LNCAP (cell line): Measurements from ENCODE around the gene GAR1.

ENCODE experiments used
- TF ChIP-seq, protein P1 (sequence below): fragments of 450-650 bp; IDR thresholded peaks from 2 replicates; pipeline ENCODE4 v1.5.1; 2017; ENCODE audit warnings: mild to moderate bottlenecking

Gene GAR1

GRCh38 chr4:109820563-109820962, 5.0 kb downstream of the GAR1 start:
- TF ChIP-seq, protein P1, sequence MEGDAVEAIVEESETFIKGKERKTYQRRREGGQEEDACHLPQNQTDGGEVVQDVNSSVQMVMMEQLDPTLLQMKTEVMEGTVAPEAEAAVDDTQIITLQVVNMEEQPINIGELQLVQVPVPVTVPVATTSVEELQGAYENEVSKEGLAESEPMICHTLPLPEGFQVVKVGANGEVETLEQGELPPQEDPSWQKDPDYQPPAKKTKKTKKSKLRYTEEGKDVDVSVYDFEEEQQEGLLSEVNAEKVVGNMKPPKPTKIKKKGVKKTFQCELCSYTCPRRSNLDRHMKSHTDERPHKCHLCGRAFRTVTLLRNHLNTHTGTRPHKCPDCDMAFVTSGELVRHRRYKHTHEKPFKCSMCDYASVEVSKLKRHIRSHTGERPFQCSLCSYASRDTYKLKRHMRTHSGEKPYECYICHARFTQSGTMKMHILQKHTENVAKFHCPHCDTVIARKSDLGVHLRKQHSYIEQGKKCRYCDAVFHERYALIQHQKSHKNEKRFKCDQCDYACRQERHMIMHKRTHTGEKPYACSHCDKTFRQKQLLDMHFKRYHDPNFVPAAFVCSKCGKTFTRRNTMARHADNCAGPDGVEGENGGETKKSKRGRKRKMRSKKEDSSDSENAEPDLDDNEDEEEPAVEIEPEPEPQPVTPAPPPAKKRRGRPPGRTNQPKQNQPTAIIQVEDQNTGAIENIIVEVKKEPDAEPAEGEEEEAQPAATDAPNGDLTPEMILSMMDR, result no peak

DNA sequence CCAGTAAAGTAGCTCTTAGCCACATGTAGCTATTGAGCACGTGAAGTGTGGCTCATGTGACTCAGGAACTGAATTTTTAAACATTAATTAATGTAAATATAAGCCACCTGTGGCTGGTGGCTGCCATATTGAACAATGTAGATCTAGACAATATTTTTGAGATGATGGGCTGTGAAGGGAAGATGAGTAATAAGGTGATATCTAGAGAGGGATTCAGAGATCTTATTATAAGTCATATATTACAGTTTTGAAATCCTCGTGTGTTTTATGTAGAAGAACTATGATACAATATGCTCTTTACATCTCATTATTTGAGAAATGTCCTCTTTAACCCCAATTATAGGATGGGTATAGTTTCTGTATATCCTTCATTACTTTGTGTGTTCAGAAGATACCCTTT, 5.6 kb downstream of the GAR1 start:
- TF ChIP-seq, protein P1, result no peak

GRCh38 chr4:109826719-109827118, 11.2 kb downstream of the GAR1 start:
- TF ChIP-seq, protein P1, result peak; percentile 58

GRCh38 chr4:109827672-109828071, 12.1 kb downstream of the GAR1 start, which contains the start of gene RRH:
Gene RRH (plus strand): TSS chr4:109827972. CDS start chr4:109828028, 56 bp downstream.
- TF ChIP-seq, protein P1, result no peak

GRCh38 chr4:109833756-109834155, 18.2 kb downstream of the GAR1 start:
- TF ChIP-seq, protein P1, result no peak

DNA sequence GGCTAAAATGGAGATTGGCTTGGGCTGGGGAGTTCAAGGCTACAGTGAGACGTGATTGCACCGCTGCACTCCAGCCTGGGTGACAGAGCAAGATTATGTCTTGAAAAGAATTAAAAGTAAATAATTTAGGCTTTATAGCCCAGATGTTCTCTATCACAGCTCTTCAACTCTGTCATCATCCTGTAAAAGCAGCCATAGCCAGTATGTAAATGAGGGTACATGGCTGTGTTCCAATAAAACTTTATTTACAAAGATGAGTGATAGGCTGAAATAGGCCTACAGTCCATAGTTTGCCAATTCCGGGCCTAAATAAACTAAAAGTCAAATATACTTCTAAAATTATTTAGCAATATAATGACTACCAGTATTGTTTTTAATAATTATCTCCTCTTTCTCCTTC, 21.4 kb downstream of the GAR1 start:
- TF ChIP-seq, protein P1, result no peak

GRCh38 chr4:109846395-109847098, 31.0 kb downstream of the GAR1 start:
- TF ChIP-seq, protein P1, result no peak
